WERI-Rb-1 (cell line): ENCODE measurements around the gene FHIT.

ENCODE experiments used
- DNase-seq: peaks from one replicate; pipeline ENCODE4 v3.0.0-alpha.2; 2020
- H3K27ac ChIP-seq: fragments of 250-450 bp; sonication (Bioruptor Pico); 2 replicates; pipeline ENCODE4 v1.5.1; 2020; ENCODE audit warnings: mild to moderate bottlenecking, moderate library complexity
- H3K27me3 ChIP-seq: fragments of 250-450 bp; sonication (Bioruptor Pico); 2 replicates; pipeline ENCODE4 v1.5.1; 2021; ENCODE audit warnings: mild to moderate bottlenecking, low read depth, moderate library complexity; ENCODE audit not compliant: insufficient read depth, severe bottlenecking
- H3K36me3 ChIP-seq: fragments of 250-450 bp; sonication (Bioruptor Pico); 2 replicates; pipeline ENCODE4 v1.5.1; 2020; ENCODE audit warnings: mild to moderate bottlenecking, moderate library complexity
- H3K4me3 ChIP-seq: 2 replicates; pipeline ENCODE4 v1.5.1; 2011; ENCODE audit warnings: low read depth, mild to moderate bottlenecking, control low read depth, low read length
- H3K9me3 ChIP-seq: fragments of 250-450 bp; sonication (Bioruptor Pico); 2 replicates; pipeline ENCODE4 v1.5.1; 2021; ENCODE audit warnings: mild to moderate bottlenecking, moderate library complexity; ENCODE audit not compliant: severe bottlenecking
- CTCF ChIP-seq: IDR thresholded peaks from 2 replicates; pipeline ENCODE4 v1.5.1; 2011; ENCODE audit warnings: low read depth, mild to moderate bottlenecking, control low read depth, inconsistent platforms, low read length

Gene FHIT

DNA sequence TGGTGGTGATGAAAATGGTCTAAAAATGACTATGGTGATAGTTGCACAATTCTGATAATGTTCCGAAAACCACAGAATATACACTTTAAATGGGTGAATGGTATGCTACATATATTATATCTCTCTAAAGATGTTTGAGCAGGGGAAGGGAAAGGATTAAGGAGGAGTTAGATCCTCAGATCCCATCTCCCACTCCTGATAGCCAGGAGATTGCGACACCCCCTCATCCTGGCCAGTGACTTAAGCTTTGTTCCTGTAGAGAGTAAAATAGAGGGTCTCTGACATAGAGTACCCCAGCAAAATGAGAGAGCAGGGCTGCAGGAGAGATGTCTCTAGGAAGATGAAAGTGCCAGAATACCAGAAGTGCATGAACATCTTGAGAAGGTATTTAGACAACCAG is 984.8 kb downstream of the FHIT start:
- H3K27me3 ChIP-seq = no peaks in the 10 kb centered on the region
- DNase-seq = no peak
- no peak for TF ChIP-seq CTCF

GRCh38 chr3:60263191-60263590 is 988.1 kb downstream of the FHIT start:
- Histone ChIP-seq H3K9me3 (no peaks in the 10 kb centered on the region), H3K27ac (no peak overlapping the region), H3K36me3 (no peaks in the 10 kb centered on the region), H3K27me3 (no peaks in the 10 kb centered on the region), H3K4me3 (no peak overlapping the region)
- no peak for DNase-seq
- no peak for TF ChIP-seq CTCF

More for the DNA sequence above, 984.8 kb downstream of the FHIT start:
- no peaks in the 10 kb centered on the region for H3K9me3 ChIP-seq
- no peak overlapping the region for H3K27ac ChIP-seq
- no peak overlapping the region for H3K4me3 ChIP-seq
- H3K36me3 ChIP-seq = no peaks in the 10 kb centered on the region

- no peaks in the 10 kb centered on the region for H3K36me3 ChIP-seq
- H3K27ac ChIP-seq = no peak overlapping the region
- no peaks in the 10 kb centered on the region for H3K9me3 ChIP-seq
- no peaks in the 10 kb centered on the region for H3K27me3 ChIP-seq
- TF ChIP-seq CTCF = no peak
- no peak for DNase-seq
- no peak overlapping the region for H3K4me3 ChIP-seq
Observed at GRCh38 chr3:60262546-60262945, 988.7 kb downstream of the FHIT start.

- Histone ChIP-seq H3K36me3 (no peaks in the 10 kb centered on the region), H3K4me3 (no peak overlapping the region), H3K9me3 (no peaks in the 10 kb centered on the region), H3K27me3 (no peaks in the 10 kb centered on the region), H3K27ac (no peak overlapping the region)
- no peak for DNase-seq
- no peak for TF ChIP-seq CTCF
Observed at GRCh38 chr3:60260546-60260945, 990.7 kb downstream of the FHIT start.

DNA sequence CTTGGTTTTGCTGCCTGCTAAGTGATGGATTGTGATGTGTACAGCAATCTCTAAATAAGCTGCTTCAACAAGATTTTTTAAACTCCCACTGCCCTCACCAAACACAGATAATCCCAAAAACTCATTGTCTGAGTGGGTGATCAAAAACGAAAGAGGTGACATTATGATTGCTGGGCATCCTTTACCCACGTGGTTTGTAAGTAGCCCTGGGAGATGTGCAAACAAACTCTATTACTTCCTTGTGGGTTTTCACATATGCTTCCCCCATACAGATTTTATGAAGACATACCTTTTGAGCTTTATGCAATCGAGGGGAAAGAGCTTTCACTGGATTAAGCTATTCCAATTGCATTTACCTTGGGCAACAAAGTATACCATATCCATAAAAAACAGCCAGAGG is 1000.4 kb downstream of the FHIT start:
- H3K9me3 ChIP-seq = no peaks in the 10 kb centered on the region
- no peak overlapping the region for H3K27ac ChIP-seq

More for the DNA sequence above, 1000.4 kb downstream of the FHIT start:
- TF ChIP-seq CTCF = no peak
- no peak overlapping the region for H3K4me3 ChIP-seq
- H3K27me3 ChIP-seq = no peaks in the 10 kb centered on the region
- DNase-seq = no peak
- H3K36me3 ChIP-seq = no peaks in the 10 kb centered on the region
